HG02678 (cell line): Measurements from ENCODE around the gene IQGAP1.
"Not testable (repeated sequence)": the region's sequence is repeated elsewhere in the genome, so short reads cannot be mapped to it uniquely, and the experiment has no call there.

Experiments
- ATAC-seq: cut with Tn5 transposase; IDR thresholded peaks from one replicate; pipeline ENCODE4 v1.9.1; 2021; ENCODE audit warnings: mild to moderate bottlenecking, moderate library complexity; ENCODE audit not compliant: unreplicated experiment

Gene IQGAP1

DNA sequence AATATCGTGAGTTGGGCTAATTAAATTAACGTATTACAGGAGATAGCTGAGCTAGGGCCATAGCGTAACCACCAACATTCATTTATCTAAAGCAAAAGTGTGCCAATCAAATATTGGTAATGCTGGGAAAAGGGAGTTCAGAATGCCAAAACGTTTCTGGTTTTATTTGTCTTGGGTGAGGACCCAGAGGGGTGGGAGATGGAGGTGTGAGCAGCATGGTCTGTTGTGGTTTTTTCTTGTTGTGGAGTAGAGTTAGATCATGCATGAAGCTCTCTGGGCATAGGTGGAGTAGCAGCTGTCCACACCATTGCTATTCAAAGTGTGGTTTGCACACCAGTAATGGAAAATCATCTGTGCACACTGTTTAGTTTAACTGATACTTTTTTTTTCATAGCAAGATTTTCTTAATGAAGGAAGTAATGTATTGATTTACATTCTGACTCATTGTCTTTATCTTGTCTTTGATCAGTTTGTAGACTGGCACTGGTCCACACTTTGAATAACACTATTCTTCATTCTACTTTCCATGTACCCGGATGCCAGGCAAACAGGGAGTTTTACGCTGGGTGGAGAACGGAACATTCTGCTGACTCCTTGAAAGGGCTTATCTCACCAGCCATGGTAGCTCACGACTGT, 90.9 kb downstream of the IQGAP1 start:
- no peak for ATAC-seq

DNA sequence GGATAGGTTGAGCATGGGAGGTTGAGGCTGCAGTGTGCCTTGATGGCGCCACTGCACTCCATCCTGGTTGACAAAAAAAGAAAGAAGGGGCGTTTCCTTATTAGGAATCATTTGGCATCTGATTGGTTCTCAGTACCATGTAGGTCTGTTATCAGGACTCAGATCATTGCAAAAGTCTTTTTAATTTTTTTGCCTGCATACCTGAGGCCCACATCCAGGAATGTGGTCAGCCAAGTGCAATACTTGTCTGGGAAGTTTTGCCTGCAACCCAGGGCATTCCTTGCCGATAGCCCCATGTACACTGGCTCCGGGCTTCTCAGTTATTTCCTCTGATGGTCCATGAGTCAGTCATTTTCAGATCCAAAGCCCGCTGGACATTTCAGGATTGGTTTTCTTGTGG, 91.6 kb downstream of the IQGAP1 start:
- ATAC-seq: no peak

DNA sequence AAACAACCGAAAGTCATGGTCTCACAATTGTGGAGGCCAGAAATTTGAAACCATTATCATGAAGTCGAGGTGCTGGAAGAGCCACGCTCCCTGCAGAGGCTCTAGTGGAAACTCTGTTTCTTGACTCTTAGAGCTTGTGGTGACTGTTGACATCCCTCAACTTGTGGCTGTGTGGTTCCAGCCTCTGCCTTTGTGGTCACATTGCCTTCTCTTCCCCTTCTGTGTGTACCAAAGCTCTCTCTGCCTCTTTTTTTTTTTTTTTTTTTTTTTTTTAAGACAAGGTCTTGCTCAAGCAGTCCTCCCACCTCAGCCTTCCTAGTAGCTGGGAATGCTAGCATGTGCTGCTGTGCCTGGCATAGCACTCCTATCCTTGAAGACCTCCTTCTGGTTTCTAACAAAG, 93.0 kb downstream of the IQGAP1 start:
- no peak for ATAC-seq

DNA sequence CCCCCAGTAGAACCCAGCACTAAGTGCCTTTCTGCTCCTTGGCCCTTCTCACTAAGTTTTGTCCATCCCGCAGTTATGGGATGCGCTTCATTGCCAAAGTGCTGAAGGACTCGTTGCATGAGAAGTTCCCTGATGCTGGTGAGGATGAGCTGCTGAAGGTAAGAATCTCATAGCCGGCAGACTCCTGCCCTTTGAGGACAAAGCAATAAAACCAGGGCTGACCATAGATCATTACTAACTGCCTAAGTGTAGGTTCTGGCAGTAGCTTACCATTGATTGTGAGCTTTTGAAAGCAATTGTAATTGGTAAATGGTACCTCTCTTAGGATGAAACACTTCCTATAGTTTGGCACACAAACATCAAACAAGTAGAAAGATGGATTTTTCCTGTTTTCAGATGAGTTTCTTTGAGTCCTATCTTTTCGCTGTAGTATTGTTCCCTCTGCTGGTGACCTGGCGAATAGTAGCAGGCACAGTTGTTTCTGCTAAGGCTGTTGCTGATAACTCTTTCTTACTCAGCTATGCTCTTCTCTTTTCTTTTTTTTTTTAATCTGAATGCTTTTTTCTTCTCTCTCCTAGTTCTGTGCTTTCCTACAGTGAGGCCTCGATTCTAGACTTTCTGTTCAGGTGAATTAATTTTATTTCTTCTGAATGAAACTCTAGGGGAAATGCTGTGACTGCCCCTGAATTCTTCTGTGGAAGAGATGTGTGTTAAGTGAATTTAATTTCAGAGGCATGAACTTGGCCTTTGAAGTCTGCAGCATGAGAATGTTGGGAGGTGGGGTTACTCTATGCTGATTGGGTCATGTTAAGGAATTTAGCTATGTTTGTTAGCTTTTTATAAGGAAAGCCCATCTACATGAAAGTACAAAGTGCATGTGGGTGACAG, 94.3 kb downstream of the IQGAP1 start:
- ATAC-seq: no peak

DNA sequence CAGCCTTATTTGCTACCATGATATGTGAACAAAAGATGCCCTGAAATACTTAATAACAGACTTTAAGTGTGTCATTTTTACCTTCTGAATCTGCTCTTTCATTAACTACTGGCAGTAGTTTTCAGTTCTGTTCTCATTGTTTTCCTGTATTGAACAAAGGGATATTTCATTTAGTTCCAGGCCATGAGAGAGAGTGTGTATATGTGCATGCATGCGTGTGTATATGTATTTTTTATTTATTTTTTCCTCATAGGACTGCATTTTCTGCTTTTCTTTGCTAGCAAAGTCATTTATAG, 94.9 kb downstream of the IQGAP1 start:
- no peak for ATAC-seq

DNA sequence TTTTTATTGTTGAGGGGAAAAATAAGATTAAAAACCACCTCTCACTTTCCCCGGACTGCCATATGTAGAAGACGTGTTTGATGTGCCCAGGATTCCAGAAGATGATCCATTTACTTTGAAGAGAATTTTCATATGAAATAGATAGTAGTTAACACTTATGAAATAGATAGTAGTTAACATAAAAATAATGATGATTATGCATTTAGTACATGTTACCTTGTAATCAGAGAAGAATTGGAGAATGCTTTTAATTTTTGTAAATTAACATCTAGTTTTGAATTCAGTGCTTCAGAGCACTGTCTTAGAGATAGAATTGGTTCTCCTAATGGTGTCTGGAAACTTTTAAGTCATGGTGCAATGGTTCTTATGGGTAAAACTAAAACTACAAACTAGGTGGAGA, 95.6 kb downstream of the IQGAP1 start:
- ATAC-seq: no peak

DNA sequence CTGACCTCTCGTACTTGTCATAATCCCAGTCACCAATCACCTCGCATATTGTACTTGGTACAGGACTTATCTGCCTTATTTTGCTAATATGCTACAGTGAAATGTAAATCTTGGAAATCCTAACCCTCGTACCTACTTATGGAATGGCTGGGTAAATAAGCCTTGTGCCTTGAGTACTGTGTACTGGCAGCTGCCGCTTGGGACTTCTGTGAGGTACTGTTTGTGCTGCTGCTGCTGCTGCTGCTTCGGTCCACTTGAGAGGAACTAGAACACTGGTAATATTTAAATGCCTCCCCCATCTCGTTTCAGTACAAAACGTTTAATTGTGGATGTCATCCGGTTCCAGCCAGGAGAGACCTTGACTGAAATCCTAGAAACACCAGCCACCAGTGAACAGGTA, 99.1 kb downstream of the IQGAP1 start:
- ATAC-seq: no peak

DNA sequence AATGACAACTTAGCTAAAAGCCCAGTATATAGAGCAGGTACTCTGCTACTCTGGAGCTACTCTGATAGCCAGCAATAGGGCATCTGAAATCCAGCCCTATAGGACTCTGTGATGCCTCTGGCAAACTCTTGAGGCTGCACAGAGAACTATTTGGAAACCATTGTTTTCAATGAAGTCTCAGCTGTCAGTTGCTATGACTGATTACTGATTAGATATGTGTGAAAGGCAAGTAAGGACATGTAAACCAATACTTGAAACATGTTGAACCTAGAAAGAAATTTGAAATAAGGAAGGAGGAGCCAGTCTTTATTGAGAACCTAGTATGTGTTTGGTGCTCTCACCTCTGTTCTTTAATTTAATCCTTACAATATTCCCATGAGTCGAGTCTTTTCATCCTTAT, 101.5 kb downstream of the IQGAP1 start:
- ATAC-seq: no peak

DNA sequence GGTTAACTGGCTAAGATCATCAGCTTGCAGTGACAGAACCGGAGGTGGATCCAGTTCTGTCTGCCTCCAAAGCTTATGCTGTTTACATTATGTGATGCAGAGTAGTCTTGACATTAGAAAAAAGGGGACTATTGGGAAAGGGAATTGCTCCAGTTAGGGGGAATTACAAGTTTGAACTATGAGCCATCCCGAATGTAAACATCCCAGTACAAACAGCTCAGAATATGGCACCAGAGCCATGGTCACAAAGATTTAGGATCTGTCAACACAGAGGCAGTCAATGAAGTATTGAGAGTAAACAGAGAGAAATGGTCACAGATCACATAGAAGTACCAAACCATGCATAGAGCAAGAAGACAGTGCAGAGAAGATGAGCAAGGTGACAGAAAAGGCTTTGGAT, 101.9 kb downstream of the IQGAP1 start:
- no peak for ATAC-seq

DNA sequence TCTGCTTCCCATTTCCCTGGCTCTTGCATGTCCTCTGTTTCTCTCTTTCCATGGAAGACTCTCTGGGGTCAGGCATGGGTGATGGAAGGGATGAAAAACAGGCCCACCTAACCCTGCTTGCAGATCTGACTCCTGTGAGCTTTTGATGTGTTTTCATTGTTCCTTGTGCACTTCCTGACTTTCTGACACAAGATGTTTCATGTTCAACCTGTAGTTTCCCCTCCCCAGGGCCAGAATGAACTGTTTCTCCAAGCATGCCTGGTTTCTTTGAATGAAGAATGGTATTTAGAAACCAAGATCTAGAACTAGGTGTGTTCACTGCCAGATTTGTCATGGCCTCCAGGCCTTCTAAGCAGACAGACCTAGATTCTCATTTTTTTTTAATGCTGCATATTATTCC, 105.6 kb downstream of the IQGAP1 start:
- ATAC-seq: no peak

DNA sequence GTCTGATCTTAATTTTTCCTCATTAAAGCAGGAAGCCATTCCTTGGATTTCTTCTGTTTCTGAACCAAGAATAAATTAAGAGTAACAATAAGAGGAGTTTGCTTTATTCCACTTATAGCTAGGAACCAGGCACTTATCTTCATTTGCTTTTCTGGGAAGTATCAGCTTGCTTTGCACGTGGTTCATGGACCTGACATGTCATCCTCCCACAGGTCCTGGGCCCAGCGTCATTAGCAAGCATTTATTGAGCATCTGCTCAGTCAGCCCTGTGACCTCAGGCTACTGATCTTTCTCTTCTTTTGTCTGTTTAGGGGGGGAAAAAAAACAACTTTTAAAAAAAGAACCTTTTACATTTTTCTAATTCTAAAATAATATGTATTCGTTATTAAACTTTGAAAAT, 107.0 kb downstream of the IQGAP1 start:
- no peak for ATAC-seq

DNA sequence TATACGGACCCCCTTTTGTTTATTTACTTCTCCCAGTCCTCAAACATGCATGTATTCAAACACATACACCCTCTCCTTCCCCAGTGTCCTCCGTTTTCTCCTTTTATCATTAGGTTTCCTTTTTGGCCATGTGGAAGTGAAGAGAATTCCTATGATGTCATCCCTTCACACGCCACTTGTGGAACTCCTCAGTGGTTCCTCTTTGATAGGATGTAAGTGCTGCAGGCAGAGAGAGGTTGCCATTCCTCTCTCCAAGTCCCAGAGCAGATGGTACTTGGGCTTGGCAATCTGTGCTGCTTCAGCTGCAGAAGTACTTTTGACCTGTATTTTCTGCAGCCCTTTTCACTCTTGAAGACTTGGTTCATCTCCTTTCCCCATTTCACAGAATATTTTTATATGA, 108.7 kb downstream of the IQGAP1 start:
- no peak for ATAC-seq

DNA sequence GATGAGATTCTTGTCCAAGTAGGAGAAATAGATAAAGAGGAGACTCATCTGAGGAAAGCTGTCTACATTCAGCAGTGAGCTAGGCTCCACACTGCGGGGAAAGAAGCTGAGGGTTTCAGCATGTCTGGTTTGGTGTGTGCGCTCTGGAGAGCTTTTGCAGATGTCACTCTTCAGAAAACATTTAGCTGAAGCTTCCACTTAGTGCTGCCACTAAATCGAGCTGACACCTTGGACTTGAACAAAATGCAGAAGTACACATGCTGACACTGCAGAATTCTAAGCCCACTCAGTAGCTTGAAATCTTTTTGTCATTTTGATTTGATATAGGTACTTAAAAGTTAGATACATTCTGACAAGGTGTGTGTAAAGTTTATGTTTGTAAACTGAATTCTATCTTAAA, 109.3 kb downstream of the IQGAP1 start:
- no peak for ATAC-seq

DNA sequence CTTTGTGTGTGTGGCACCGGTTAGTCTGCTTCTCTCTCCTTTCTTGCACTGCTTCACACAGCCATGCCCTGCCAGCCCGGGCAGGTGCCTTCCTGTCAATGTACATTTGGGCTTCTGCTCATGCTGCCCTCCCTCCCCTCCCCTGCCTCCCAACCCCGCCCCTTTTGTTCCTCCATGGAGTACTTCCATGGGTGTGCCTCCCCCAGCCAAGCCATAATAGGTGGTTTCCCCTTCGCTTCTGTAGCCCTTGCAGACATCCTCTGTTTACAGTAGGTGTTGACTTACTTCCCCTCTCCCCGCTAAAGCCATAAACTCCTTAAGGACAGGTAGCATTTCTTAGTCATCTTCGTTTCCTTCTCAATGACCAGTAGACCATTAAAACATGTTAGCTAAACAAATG, 109.9 kb downstream of the IQGAP1 start:
- no peak for ATAC-seq

DNA sequence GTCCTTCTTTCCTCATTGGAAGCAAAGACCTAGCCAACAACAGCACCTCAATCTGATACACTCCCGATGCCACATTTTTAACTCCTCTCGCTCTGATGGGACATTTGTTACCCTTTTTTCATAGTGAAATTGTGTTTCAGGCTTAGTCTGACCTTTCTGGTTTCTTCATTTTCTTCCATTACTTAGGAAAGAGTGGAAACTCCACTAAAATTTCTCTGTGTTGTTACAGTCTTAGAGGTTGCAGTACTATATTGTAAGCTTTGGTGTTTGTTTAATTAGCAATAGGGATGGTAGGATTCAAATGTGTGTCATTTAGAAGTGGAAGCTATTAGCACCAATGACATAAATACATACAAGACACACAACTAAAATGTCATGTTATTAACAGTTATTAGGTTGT, 112.1 kb downstream of the IQGAP1 start:
- no peak for ATAC-seq

DNA sequence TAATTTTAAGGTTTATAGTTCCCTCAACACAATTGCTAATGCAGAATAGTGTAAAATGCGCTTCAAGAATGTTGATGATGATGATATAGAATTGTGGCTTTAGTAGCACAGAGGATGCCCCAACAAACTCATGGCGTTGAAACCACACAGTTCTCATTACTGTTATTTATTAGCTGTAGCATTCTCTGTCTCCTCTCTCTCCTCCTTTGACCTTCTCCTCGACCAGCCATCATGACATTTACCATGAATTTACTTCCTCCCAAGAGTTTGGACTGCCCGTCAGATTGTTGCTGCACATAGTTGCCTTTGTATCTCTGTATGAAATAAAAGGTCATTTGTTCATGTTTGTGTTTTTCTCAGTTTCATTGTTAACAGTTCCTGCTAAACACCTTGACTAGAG, 113.9 kb downstream of the IQGAP1 start:
- no peak for ATAC-seq

DNA sequence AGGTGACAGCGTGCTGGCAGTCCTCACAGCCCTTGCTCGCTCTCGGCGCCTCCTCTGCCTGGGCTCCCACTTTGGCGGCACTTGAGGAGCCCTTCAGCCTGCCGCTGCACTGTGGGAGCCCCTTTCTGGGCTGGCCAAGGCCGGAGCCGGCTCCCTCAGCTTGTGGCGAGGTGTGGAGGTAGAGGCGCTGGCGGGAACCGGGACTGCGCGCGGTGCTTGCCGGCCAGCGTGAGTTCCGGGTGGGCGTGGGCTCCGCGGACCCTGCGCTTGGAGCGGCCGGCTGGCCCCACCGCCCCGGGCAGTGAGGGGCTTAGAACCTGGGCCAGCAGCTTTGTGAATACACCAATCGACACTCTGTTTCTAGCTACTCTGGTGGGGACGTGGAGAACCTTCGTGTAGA, 122.7 kb downstream of the IQGAP1 start:
- not testable (repeated sequence) for ATAC-seq

DNA sequence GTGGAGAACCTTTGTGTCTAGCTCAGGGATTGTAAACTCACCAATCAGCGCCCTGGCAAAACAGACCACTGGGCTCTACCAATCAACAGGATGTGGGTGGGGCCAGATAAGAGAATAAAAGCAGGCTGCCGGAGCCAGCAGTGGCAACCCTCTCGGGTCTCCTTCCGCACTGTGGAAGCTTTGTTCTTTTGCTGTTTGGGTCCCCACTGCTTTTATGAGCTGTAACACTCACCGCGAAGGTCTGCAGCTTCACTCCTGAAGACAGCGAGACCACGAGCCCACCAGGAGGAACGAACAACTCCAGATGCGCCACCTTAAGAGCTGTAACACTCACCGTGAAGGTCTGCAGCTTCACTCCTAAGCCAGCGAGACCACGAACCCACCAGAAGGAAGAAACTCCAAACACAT, 123.2 kb downstream of the IQGAP1 start:
- ATAC-seq: not testable (repeated sequence)

DNA sequence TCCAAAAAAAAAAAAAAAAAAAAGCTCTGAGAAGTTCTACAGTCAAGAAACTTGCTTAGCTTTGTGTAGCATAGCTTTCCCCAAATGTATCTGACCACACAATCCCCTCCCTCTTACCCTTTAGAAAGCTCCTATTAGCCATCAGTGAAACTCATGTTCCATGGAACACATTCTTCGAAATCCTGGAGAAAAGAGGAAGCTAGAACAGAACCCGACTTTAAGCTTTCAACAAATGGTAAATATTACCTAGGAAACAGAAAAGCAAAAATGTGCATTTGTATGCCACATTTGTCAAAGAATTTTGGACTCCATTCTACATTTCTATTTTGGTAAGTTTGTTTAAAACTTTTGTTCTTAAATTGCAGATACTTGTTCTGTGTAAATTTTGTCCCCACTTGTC, 124.2 kb downstream of the IQGAP1 start:
- no peak for ATAC-seq

DNA sequence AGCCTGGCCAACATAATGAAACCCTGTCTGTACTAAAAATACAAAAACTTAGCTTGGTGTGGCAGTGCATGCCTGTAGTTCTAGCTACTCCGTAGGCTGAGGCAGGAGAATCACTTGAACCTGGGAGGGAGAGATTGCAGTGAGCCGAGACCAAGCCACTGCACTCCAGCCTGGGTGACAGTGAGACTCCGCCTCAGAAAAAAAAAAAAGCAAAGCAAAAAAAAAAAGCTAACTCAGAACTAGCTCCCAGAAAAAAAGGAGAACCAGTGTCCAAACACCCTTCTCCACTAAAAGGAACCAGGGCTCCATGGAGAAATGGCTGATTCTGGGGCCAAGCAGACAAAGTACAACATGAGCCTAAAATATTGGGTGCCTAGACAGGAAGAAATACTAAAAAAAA, 124.9 kb downstream of the IQGAP1 start:
- ATAC-seq: no peak

DNA sequence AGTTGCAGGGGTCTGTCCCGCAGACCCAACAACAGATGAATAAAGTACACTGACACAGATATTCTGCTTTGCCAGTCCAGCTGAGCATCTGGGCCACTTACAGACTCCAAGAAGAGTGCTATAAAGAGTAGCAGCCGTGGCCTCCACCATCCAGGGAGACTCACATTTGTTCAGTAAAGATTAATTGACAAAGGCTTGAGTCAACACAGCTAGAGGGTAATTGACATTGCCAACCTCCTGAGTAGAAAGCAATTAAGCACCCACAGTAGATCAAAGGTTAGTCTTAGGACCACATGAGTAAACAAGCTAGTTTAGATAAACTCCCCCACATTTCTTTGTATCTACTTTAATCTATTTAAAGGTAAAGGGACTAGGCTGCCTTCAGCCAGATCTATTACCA, 125.4 kb downstream of the IQGAP1 start:
- no peak for ATAC-seq

DNA sequence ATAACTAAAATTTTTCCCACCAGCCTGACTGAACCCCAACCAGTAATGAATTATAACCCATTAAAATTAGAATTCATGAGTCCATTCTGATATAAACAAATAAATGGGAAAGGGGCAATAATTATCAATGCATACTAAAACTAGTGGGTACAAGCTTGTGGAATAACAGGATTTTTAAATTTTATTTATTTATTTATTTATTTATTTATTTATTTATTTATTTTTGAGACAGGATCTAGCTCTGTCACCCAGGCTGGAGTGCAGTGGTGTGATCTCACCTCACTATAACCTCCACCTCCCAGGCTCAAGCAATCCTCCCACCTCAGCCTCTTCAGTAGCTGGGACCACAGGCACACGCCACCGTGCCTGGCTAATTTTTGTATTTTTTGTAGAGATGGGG, 125.9 kb downstream of the IQGAP1 start:
- not testable (repeated sequence) for ATAC-seq

DNA sequence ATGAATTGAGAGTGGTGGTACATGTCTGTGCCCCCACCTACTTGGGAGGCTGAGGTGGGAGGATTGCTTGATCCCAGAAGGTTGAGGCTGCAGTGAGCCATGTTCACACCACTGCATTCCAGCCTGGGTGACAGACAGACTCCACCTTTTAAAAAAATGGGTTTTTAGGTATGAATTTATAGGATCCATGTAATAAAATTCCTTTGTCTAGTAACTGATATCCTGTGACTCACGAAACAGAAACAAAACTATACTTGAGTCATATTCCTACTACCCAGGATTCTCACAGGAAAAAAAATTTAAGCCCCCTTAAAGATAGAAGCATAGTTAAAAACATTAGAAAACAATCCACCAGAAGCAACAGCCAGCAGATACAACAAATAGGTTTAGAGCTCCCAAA, 131.6 kb downstream of the IQGAP1 start:
- ATAC-seq: no peak
